HEK293 (cell line): ENCODE data around the gene LIN54.

ENCODE experiments used
- CTCF ChIA-PET: fragments of 350-600 bp; formaldehyde crosslinking; extraction: SDS; loops from one replicate; lab custom pipeline; 2021; ENCODE audit warnings: antibody characterized with exemption; lab: Yijun Ruan, JAX
- POLR2A ChIA-PET: fragments of 300-600 bp; formaldehyde crosslinking; extraction: SDS; loops from one replicate; lab custom pipeline; 2020; ENCODE audit warnings: antibody characterized with exemption, inconsistent platforms; lab: Yijun Ruan, JAX
- H3K27ac ChIP-seq: fragments of 200-500 bp; sonication (Bioruptor generic); 2 replicates; pipeline ENCODE4 v1.5.1; 2014; ENCODE audit warnings: low read depth, low read length, control low read depth, inconsistent platforms; ENCODE audit errors: extremely low read depth
- H3K36me3 ChIP-seq, 2 experiments: fragments of 200-500 bp in 1 of 2; sonication (Bioruptor generic) in 1 of 2; 1 replicate in 1 of 2; 2 replicates in 1 of 2; pipeline ENCODE4 v1.5.1; 2014 to 2017; ENCODE audit warnings: inconsistent platforms in 2 of 2, low read length in 2 of 2; ENCODE audit not compliant: control insufficient read depth in 2 of 2, insufficient read depth in 1 of 2
- H3K4me1 ChIP-seq: fragments of 200-500 bp; sonication (Bioruptor generic); 2 replicates; pipeline ENCODE4 v1.5.1; 2014; ENCODE audit warnings: mild to moderate bottlenecking, low read length, inconsistent platforms; ENCODE audit not compliant: control insufficient read depth, insufficient read depth
- H3K4me3 ChIP-seq: 2 replicates; pipeline ENCODE4 v1.5.1; 2011; ENCODE audit warnings: low read depth, mild to moderate bottlenecking, control low read depth, low read length, moderate library complexity
- H3K9me3 ChIP-seq: fragments of 200-500 bp; sonication (Bioruptor generic); 2 replicates; pipeline ENCODE4 v1.5.1; 2014; ENCODE audit warnings: low read depth, low read length, inconsistent platforms; ENCODE audit not compliant: control insufficient read depth, insufficient read depth
- AEBP2 ChIP-seq: fragments of 450-650 bp; formaldehyde crosslinking; IDR thresholded peaks from 2 replicates; pipeline ENCODE4 v1.5.1; 2016; ENCODE audit warnings: missing biosample characterization, missing genetic modification characterization, borderline replicate concordance
- ATF2 ChIP-seq: fragments of 450-650 bp; formaldehyde crosslinking; IDR thresholded peaks from 2 replicates; pipeline ENCODE4 v1.5.1; 2016; ENCODE audit warnings: missing biosample characterization, missing genetic modification characterization, low read depth
- MYNN ChIP-seq: fragments of 450-650 bp; formaldehyde crosslinking; IDR thresholded peaks from 2 replicates; pipeline ENCODE4 v1.5.1; 2016; ENCODE audit warnings: missing biosample characterization, missing genetic modification characterization, borderline replicate concordance
- WT1 ChIP-seq: fragments of 450-650 bp; formaldehyde crosslinking; IDR thresholded peaks from 2 replicates; pipeline ENCODE4 v1.5.1; 2016; ENCODE audit warnings: missing biosample characterization, missing genetic modification characterization
- ZFP3 ChIP-seq: fragments of 450-650 bp; formaldehyde crosslinking; IDR thresholded peaks from 2 replicates; pipeline ENCODE4 v1.5.1; 2016; ENCODE audit warnings: low read depth, missing biosample characterization, missing genetic modification characterization
- ZNF571 ChIP-seq: fragments of 450-650 bp; formaldehyde crosslinking; IDR thresholded peaks from 2 replicates; pipeline ENCODE4 v1.5.0; 2017; ENCODE audit warnings: missing biosample characterization, missing genetic modification characterization
- ZNF600 ChIP-seq: fragments of 450-650 bp; formaldehyde crosslinking; IDR thresholded peaks from 2 replicates; pipeline ENCODE4 v1.5.1; 2016; ENCODE audit warnings: missing biosample characterization, missing genetic modification characterization
- ZNF624 ChIP-seq: fragments of 450-650 bp; formaldehyde crosslinking; IDR thresholded peaks from 2 replicates; pipeline ENCODE4 v1.5.1; 2017; ENCODE audit warnings: missing biosample characterization, missing genetic modification characterization
- ZNF654 ChIP-seq: fragments of 450-650 bp; formaldehyde crosslinking; IDR thresholded peaks from 2 replicates; pipeline ENCODE4 v1.5.1; 2016; ENCODE audit warnings: low read depth, missing biosample characterization, missing genetic modification characterization
- ZSCAN18 ChIP-seq: fragments of 450-650 bp; formaldehyde crosslinking; IDR thresholded peaks from 2 replicates; pipeline ENCODE4 v1.5.1; 2016; ENCODE audit warnings: missing biosample characterization, missing genetic modification characterization
- TF ChIP-seq, protein P1 (sequence below): fragments of 450-650 bp; formaldehyde crosslinking; IDR thresholded peaks from 2 replicates; pipeline ENCODE4 v1.5.1; 2016; ENCODE audit warnings: missing biosample characterization, missing genetic modification characterization
- TF ChIP-seq, protein P2 (sequence below): fragments of 450-650 bp; formaldehyde crosslinking; IDR thresholded peaks from 2 replicates; pipeline ENCODE4 v1.5.1; 2016; ENCODE audit warnings: missing biosample characterization, missing genetic modification characterization, borderline replicate concordance

LIN54 gene

GRCh38 chr4:82930848-82931755 lies 79.5 kb downstream of the LIN54 start:
- ChIA-PET CTCF (interaction anchor here (0.6 kb wide), 1 partner anchor 34 kb away, joined by 3 read pairs; no protein-coding TSS in a partner anchor), POLR2A (no interaction called here)
- Histone ChIP-seq H3K4me1 (no peaks in the 10 kb centered on the region), H3K9me3 (no peaks in the 10 kb centered on the region), H3K36me3 (peaks cover 0 to 55% of the 10 kb centered on the region in 2 experiments; a peak in 2 of 3 replicates), H3K4me3 (no peak overlapping the region), H3K27ac (no peak overlapping the region)
- no peak for TF ChIP-seq ZNF654 (tag by site-specific recombination)

GRCh38 chr4:82921795-82922194 lies 88.8 kb downstream of the LIN54 start:
- Histone ChIP-seq H3K4me1 (no peaks in the 10 kb centered on the region), H3K27ac (no peak overlapping the region), H3K36me3 (peaks cover 0 to 19% of the 10 kb centered on the region in 2 experiments; a peak in 1 of 3 replicates), H3K9me3 (no peaks in the 10 kb centered on the region), H3K4me3 (no peak overlapping the region)
- CTCF ChIA-PET = no interaction called here
- TF ChIP-seq ZFP3 (tag by site-specific recombination) (no peak), AEBP2 (no peak), ZNF624 (tag by site-specific recombination) (no peak), ZNF571 (tag by site-specific recombination) (no peak), ZSCAN18 (tag by site-specific recombination) (no peak), ATF2 (tag by site-specific recombination) (no peak), WT1 (no peak), ZNF600 (tag by site-specific recombination) (no peak), MYNN (tag by site-specific recombination) (no peak)
- TF ChIP-seq, protein P1, sequence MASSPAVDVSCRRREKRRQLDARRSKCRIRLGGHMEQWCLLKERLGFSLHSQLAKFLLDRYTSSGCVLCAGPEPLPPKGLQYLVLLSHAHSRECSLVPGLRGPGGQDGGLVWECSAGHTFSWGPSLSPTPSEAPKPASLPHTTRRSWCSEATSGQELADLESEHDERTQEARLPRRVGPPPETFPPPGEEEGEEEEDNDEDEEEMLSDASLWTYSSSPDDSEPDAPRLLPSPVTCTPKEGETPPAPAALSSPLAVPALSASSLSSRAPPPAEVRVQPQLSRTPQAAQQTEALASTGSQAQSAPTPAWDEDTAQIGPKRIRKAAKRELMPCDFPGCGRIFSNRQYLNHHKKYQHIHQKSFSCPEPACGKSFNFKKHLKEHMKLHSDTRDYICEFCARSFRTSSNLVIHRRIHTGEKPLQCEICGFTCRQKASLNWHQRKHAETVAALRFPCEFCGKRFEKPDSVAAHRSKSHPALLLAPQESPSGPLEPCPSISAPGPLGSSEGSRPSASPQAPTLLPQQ (tag by site-specific recombination) = no peak
- TF ChIP-seq, protein P2, sequence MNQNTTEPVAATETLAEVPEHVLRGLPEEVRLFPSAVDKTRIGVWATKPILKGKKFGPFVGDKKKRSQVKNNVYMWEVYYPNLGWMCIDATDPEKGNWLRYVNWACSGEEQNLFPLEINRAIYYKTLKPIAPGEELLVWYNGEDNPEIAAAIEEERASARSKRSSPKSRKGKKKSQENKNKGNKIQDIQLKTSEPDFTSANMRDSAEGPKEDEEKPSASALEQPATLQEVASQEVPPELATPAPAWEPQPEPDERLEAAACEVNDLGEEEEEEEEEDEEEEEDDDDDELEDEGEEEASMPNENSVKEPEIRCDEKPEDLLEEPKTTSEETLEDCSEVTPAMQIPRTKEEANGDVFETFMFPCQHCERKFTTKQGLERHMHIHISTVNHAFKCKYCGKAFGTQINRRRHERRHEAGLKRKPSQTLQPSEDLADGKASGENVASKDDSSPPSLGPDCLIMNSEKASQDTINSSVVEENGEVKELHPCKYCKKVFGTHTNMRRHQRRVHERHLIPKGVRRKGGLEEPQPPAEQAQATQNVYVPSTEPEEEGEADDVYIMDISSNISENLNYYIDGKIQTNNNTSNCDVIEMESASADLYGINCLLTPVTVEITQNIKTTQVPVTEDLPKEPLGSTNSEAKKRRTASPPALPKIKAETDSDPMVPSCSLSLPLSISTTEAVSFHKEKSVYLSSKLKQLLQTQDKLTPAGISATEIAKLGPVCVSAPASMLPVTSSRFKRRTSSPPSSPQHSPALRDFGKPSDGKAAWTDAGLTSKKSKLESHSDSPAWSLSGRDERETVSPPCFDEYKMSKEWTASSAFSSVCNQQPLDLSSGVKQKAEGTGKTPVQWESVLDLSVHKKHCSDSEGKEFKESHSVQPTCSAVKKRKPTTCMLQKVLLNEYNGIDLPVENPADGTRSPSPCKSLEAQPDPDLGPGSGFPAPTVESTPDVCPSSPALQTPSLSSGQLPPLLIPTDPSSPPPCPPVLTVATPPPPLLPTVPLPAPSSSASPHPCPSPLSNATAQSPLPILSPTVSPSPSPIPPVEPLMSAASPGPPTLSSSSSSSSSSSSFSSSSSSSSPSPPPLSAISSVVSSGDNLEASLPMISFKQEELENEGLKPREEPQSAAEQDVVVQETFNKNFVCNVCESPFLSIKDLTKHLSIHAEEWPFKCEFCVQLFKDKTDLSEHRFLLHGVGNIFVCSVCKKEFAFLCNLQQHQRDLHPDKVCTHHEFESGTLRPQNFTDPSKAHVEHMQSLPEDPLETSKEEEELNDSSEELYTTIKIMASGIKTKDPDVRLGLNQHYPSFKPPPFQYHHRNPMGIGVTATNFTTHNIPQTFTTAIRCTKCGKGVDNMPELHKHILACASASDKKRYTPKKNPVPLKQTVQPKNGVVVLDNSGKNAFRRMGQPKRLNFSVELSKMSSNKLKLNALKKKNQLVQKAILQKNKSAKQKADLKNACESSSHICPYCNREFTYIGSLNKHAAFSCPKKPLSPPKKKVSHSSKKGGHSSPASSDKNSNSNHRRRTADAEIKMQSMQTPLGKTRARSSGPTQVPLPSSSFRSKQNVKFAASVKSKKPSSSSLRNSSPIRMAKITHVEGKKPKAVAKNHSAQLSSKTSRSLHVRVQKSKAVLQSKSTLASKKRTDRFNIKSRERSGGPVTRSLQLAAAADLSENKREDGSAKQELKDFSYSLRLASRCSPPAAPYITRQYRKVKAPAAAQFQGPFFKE = no peak
- POLR2A ChIA-PET = no interaction called here
